Heart left ventricle (tissue), 16 donors: ENCODE results near the gene SLC22A23. TPM values are rescaled to one million over a fixed set of nuclear protein-coding genes. Genes with fewer than 3 reads are reported as not detected.
A peak's percentile ranks its signal among the peaks of the same experiment; 100 is the strongest.

Experiments
- ATAC-seq, 4 donors: fragments of 200-7000 bp; cut with Tn5 transposase; one replicate each; pipeline ENCODE4 v1.9.1; 2020 to 2022; ENCODE audit warnings: moderate library complexity in 4 of 4, mild to moderate bottlenecking in 3 of 4, moderate number of reproducible peaks in 1 of 4
- DNase-seq, 5 donors: peaks; one replicate each; pipeline ENCODE4 v3.0.0-alpha.2; 2020
- H3K27ac ChIP-seq, 12 donors: fragments of 200-600 bp; sonication (generic) in 4 of 12; one replicate each; pipeline versions ENCODE4 v1.5.0 to v1.8.0; 2016 to 2022; ENCODE audit warnings: mild to moderate bottlenecking in 2 of 12
- H3K27me3 ChIP-seq, 9 donors: fragments of 200-600 bp; sonication (generic) in 2 of 9; one replicate each; pipeline versions ENCODE4 v1.5.1 to v1.8.0; 2016 to 2022; ENCODE audit warnings: mild to moderate bottlenecking in 3 of 9
- H3K36me3 ChIP-seq, 9 donors: fragments of 200-600 bp; sonication (generic) in 2 of 9; one replicate each; pipeline versions ENCODE4 v1.5.0 to v1.8.0; 2018 to 2022; ENCODE audit warnings: mild to moderate bottlenecking in 2 of 9
- H3K4me1 ChIP-seq, 12 donors: fragments of 200-600 bp; sonication (generic) in 4 of 12; one replicate each; pipeline versions ENCODE4 v1.5.0 to v1.8.0; 2016 to 2022; ENCODE audit warnings: mild to moderate bottlenecking in 3 of 12
- H3K4me3 ChIP-seq, 12 donors: fragments of 200-600 bp; sonication (generic) in 4 of 12; one replicate each; pipeline versions ENCODE4 v1.5.0 to v1.8.0; 2017 to 2022; ENCODE audit warnings: mild to moderate bottlenecking in 9 of 12, moderate library complexity in 4 of 12
- H3K9me3 ChIP-seq, 12 donors: fragments of 200-600 bp; sonication (generic) in 4 of 12; one replicate each; pipeline versions ENCODE4 v1.5.0 to v1.8.0; 2016 to 2022; ENCODE audit warnings: mild to moderate bottlenecking in 1 of 12
- CTCF ChIP-seq, 12 donors: fragments of 200-600 bp; sonication (generic) in 4 of 12; IDR thresholded peaks; one replicate each; pipeline versions ENCODE4 v1.5.0 to v1.8.0; 2018 to 2022; ENCODE audit warnings: antibody characterized with exemption in 12 of 12, mild to moderate bottlenecking in 5 of 12
- POLR2A ChIP-seq, 2 donors: fragments of 450-650 bp; IDR thresholded peaks; one replicate each; pipeline ENCODE4 v1.6.1; 2017; ENCODE audit warnings: antibody characterized with exemption in 2 of 2, mild to moderate bottlenecking in 2 of 2, moderate library complexity in 2 of 2
- WGBS, 4 donors: extraction: QIAGEN DNeasy Blood & Tissue Kit in 2 of 4; methylation state at CpG; one replicate each; pipeline versions ENCODE4 v1.1.5 to v1.1.7; 2013 to 2018; 5-methylcytosine and 5-hydroxymethylcytosine counted together
- intact Hi-C, 10 donors: fragments of 100-400 bp; cut with DNase I; formaldehyde crosslinking; loops; one replicate each; pipeline versions ENCODE4 v1.11.1 to v1.14.2; 2022
- polyA plus RNA-seq, 2 donors: library from polyadenylated mRNA; stranded (reverse); fragments of 200-250 nt; gene quantifications; one replicate each; pipeline ENCODE4 v1.2.3, GENCODE V29; 2013
- total RNA-seq, 9 donors: library from RNA; depleted of rRNA in 2 of 9; stranded (reverse); fragments of >200 nt in 2 of 9; fragmentation: NEBNext Ultra II Directional in 3 of 9; extraction: Animal tissue kit (Norgen Biotek cat#: 25700) in 3 of 9; gene quantifications; one replicate each; pipeline versions ENCODE4 v1.1.0 to v1.2.4, GENCODE V29; 2016 to 2023
- donor health status: ischemic (EF 13 %, LVEDD 7.1; RV severe dilation, severe dysfunction).
- donor health status: healthy with polysubstance abuse.
- donor health status: DM: no; HTN: yes; CAD: no.
- donor health status: DM: no; HTN: no; CAD: no.
- donor health status: ischemic (EF 25% LVEDD 6.9; RV normal size, moderate dysfunction).
- donor health status: ischemic (EF 25% LVEDD 5.7; RV mildly dilated, moderate dysfunction).
- donor health status: healthy.
- donor health status: DM: yes; HTN: yes; CAD: no.
- donor health status: ischemic (EF 35%, LVEDD 5.7; RV mildly dilated, moderate dysfunction).
- donor health status: nonischemic (EF 11% LVEDD 7.7; RV severe dilation, severe dysfunction).
- donor health status: DM: yes; HTN: yes; CAD: no.
- donor health status: PGD.
- donor health status: ischemic (EF 29% LVEDD 5.4; RV normal size, mild dysfunction).
- donor health status: nonischemic (EF 23%, LVEDD 6.1; RV moderate dilation, normal function).

SLC22A23 gene
- total and polyA plus RNA-seq, 11 donors: 2.9 to 12.4 (median 5.2) TPM

GRCh38 chr6:3410385-3411360 lies 46.2 kb downstream of the SLC22A23 start:
- DNase-seq (peak in 4 of 5 donors; percentile 46 to 56 (median 54)), ATAC-seq (peak in 3 of 4 donors; percentile 32 to 58 (median 53))
- TF ChIP-seq POLR2A (IDR thresholded peaks at IDR 0.05) (no peak), CTCF (IDR thresholded peaks at IDR 0.05) (peak; percentile 54 to 79 (median 70))
- H3K36me3 ChIP-seq: no peaks in the 10 kb centered on the region
- no peak overlapping the region for H3K4me3 ChIP-seq
- H3K9me3 ChIP-seq: peaks cover 0 to 6% (median 0%) of the 10 kb centered on the region in 12 donors
- 56 to 63% (median 60%) methylated on average over 15 of the region's 15 CpGs for WGBS, 4 donors
- H3K27ac ChIP-seq: no peak overlapping the region
- peaks cover 0 to 6% (median 0%) of the 10 kb centered on the region in 12 donors for H3K4me1 ChIP-seq
- H3K27me3 ChIP-seq: no peaks in the 10 kb centered on the region
- intact Hi-C loops: loop anchor here in 8 of 10 donors (5.0 to 10.0 kb wide), 3 partner anchors 317 to 324 kb away; no protein-coding TSS in a partner anchor

- no peak for ATAC-seq
- Histone ChIP-seq H3K27ac (no peak overlapping the region), H3K27me3 (no peaks in the 10 kb centered on the region), H3K4me1 (peaks cover 0 to 11% (median 0%) of the 10 kb centered on the region in 12 donors), H3K36me3 (no peaks in the 10 kb centered on the region), H3K4me3 (no peak overlapping the region), H3K9me3 (peaks cover 0 to 6% (median 0%) of the 10 kb centered on the region in 12 donors)
- TF ChIP-seq CTCF (IDR thresholded peaks at IDR 0.05) (no peak), POLR2A (IDR thresholded peaks at IDR 0.05) (no peak)
- WGBS, 4 donors: 85 to 90% (median 88%) methylated on average over 13 of the region's 13 CpGs
- intact Hi-C loops: loop anchor here in 9 of 10 donors (5.0 to 10.0 kb wide), 3 partner anchors 317 to 325 kb away; no protein-coding TSS in a partner anchor
- no peak for DNase-seq
These were observed 47.0 kb downstream of the SLC22A23 start for GRCh38 chr6:3409699-3410384.

GRCh38 chr6:3408665-3409064 lies 48.2 kb downstream of the SLC22A23 start:
- DNase-seq: no peak
- Histone ChIP-seq H3K4me3 (no peak overlapping the region), H3K36me3 (no peaks in the 10 kb centered on the region), H3K27ac (no peak overlapping the region), H3K4me1 (peaks cover 0 to 11% (median 0%) of the 10 kb centered on the region in 12 donors), H3K27me3 (no peaks in the 10 kb centered on the region), H3K9me3 (peaks cover 0 to 6% (median 0%) of the 10 kb centered on the region in 12 donors)
- intact Hi-C loops: loop anchor here in 1 of 10 donors (10.0 kb wide), 1 partner anchor 326 kb away; no protein-coding TSS in a partner anchor
- WGBS, 4 donors: 90 to 97% (median 93%) methylated on average over 4 to 7 of the region's 7 CpGs
- no peak for ATAC-seq
- TF ChIP-seq CTCF (IDR thresholded peaks at IDR 0.05) (no peak), POLR2A (IDR thresholded peaks at IDR 0.05) (no peak)
